Measurements from ENCODE around the gene TERF2IP.

DNA sequence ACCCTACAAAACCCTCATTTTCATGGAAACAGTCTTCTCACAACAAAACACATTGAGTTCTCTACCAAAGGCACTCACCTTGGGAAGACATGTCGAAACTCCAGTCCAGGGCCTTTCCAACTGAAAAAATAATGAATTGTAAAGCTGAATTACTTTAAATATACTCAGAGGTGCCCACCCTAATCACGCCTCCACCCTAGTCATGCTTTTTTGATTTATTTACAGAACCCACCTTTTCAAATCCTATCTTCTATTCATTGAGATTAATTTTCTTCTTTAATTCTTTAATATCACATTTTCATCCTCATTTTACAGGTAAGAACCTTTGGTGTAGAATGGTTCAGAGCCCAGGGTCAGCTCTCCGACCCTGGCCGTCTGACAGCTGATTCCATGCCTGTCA is 29.3 kb downstream of the TERF2IP start, which contains the start of gene CPHXL2:
- TF ChIP-seq, protein P1, sequence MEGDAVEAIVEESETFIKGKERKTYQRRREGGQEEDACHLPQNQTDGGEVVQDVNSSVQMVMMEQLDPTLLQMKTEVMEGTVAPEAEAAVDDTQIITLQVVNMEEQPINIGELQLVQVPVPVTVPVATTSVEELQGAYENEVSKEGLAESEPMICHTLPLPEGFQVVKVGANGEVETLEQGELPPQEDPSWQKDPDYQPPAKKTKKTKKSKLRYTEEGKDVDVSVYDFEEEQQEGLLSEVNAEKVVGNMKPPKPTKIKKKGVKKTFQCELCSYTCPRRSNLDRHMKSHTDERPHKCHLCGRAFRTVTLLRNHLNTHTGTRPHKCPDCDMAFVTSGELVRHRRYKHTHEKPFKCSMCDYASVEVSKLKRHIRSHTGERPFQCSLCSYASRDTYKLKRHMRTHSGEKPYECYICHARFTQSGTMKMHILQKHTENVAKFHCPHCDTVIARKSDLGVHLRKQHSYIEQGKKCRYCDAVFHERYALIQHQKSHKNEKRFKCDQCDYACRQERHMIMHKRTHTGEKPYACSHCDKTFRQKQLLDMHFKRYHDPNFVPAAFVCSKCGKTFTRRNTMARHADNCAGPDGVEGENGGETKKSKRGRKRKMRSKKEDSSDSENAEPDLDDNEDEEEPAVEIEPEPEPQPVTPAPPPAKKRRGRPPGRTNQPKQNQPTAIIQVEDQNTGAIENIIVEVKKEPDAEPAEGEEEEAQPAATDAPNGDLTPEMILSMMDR (IDR thresholded peaks at IDR 0.05), result no peak
- TF ChIP-seq POLR2A (IDR thresholded peaks at IDR 0.05), result no peak

Measured in body of pancreas (tissue), 4 donors.